Measurements from ENCODE around the gene GNAS. TPM values are rescaled to one million over a fixed set of nuclear protein-coding genes. Genes with fewer than 3 reads are reported as not detected.
"Not testable (repeated sequence)": the region's sequence is repeated elsewhere in the genome, so short reads cannot be mapped to it uniquely, and the experiment has no call there.

GNAS gene
- total RNA-seq, 1 donor from 2014 or later, result 663 TPM

DNA sequence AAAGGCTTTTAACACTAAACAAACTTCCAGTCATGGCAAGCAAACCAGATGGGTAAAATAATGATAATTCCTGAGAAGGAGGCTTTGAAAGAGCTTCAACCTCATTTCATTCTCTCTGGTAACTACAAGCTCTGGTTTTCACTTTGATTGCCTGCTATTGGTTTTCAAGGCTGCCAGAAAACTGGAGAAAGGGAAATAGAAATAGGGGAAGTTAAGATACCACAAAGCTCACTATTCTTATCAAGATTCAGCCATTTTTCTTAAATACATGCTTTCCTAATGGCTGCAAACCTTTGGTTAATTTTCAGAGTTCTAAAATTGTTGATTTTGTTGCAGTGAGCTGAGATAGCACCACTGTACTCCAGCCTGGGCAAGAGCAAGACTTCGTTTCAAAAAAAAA lies 86.0 kb downstream of the GNAS start:
- H3K27me3 ChIP-seq, result no peaks in the 10 kb centered on the region
- no peaks in the 10 kb centered on the region for H3K4me1 ChIP-seq
- intact Hi-C loops (cut with DNase I), result no loop called here
- TF ChIP-seq, protein P1, sequence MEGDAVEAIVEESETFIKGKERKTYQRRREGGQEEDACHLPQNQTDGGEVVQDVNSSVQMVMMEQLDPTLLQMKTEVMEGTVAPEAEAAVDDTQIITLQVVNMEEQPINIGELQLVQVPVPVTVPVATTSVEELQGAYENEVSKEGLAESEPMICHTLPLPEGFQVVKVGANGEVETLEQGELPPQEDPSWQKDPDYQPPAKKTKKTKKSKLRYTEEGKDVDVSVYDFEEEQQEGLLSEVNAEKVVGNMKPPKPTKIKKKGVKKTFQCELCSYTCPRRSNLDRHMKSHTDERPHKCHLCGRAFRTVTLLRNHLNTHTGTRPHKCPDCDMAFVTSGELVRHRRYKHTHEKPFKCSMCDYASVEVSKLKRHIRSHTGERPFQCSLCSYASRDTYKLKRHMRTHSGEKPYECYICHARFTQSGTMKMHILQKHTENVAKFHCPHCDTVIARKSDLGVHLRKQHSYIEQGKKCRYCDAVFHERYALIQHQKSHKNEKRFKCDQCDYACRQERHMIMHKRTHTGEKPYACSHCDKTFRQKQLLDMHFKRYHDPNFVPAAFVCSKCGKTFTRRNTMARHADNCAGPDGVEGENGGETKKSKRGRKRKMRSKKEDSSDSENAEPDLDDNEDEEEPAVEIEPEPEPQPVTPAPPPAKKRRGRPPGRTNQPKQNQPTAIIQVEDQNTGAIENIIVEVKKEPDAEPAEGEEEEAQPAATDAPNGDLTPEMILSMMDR (IDR thresholded peaks at IDR 0.05), result no peak
- no peak overlapping the region for H3K4me3 ChIP-seq
- H3K9me3 ChIP-seq, result no peaks in the 10 kb centered on the region
- no peaks in the 10 kb centered on the region for H3K36me3 ChIP-seq
- H3K27ac ChIP-seq, result no peak overlapping the region
- DNase-seq (ENCODE audit: low spot score in 2 of 2), result no peak

DNA sequence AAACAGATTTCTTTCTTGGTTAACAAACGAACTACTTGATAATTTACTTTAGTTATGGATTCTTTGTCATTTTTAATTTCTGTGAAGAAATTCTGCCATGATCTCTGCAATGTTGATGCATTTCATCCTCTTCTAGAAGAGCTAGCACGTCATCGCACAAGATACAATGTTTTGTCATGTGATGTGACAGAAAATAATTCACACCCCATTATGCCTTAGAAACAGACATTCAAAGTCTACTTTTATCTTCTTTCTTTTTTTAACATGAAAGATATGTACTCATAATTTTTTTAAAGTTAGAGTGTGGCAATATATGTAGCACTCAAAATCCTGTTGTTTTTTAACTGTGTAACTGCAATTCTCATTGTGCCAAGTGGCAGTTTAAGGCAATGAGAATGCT lies 89.0 kb downstream of the GNAS start:
- Histone ChIP-seq H3K4me3 (no peak overlapping the region), H3K36me3 (no peaks in the 10 kb centered on the region), H3K27ac (no peak overlapping the region), H3K4me1 (no peaks in the 10 kb centered on the region), H3K9me3 (no peaks in the 10 kb centered on the region), H3K27me3 (no peaks in the 10 kb centered on the region)
- intact Hi-C loops (cut with DNase I), result no loop called here
- no peak for DNase-seq (ENCODE audit: low spot score in 2 of 2)
- TF ChIP-seq, protein P1 (IDR thresholded peaks at IDR 0.05), result no peak

DNA sequence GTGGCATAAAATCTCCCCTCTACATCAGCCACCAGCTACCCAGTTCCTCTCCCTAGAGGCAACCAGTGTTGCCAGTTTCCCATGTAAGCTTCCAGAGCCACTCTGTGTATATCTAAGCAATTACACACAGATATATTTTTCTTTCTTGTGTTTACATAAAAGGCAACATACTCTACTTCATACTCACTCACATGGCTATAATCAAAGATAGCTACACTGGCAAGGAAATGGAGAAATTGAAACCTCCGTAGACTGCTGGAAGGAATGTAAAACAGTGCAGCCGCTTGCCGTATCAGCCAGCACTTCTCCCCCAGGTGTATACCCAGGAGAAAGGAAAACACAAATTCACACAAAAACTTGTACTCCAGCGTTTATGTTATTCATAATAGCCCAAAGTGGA lies 90.0 kb downstream of the GNAS start:
- Histone ChIP-seq H3K27ac (no peak overlapping the region), H3K36me3 (no peaks in the 10 kb centered on the region), H3K4me3 (no peak overlapping the region), H3K9me3 (no peaks in the 10 kb centered on the region), H3K27me3 (no peaks in the 10 kb centered on the region), H3K4me1 (no peaks in the 10 kb centered on the region)
- TF ChIP-seq, protein P1 (IDR thresholded peaks at IDR 0.05), result no peak
- intact Hi-C loops (cut with DNase I), result no loop called here
- DNase-seq (ENCODE audit: low spot score in 2 of 2), result no peak

DNA sequence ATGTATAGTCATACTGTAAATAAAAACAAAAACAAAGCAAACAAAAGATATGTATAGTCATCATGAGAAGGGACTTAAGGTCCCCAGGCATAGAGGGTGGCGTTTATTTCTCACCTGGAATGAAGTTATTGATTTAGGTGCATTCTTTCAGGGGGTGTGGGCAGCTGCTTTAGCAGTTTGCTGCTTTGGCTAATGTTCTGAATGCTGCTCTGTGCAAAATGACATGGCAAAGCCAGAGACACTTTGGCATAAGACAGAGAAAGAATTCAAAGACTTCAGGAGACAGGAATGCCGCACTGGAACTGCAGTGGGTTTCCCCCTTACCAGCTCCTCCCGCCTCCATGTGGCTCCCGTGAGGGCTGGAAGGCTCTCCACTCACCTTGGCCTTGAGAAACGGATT lies 92.1 kb downstream of the GNAS start:
- DNase-seq (ENCODE audit: low spot score in 2 of 2), result no peak
- intact Hi-C loops (cut with DNase I), result no loop called here
- TF ChIP-seq, protein P1 (IDR thresholded peaks at IDR 0.05), result no peak

DNA sequence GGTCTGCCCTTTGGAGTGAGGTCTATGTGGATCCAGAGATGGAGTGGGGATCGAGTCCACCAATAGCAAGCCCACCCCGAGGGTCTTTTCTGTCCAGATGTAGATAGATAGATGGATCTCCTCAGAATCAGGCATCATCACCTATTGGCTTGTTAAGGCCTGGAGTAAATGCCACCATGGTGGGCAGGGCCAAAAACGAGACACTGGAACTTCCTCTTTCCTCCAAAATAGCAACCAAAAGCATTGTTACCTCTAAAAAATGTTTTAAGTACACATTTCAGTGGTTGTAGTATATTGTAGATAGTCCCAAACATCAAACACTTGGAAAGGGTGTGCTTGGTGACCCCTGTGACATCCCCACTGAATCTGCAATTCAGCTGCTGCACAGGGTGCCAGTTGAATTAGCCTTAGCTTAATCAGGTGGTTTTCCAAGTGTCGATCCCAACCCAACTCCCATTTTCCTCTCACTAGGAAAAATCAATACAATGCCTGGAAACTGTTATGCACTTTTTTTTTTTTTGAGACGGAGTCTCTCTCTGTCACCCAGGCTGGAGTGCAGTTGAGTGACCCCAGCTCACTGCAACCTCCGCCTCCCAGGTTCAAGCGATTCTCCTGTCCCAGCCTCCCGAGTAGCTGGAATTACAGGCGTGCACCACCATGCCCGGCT lies 93.6 kb downstream of the GNAS start:
- Histone ChIP-seq H3K4me1 (no peaks in the 10 kb centered on the region), H3K36me3 (no peaks in the 10 kb centered on the region), H3K27me3 (no peaks in the 10 kb centered on the region), H3K27ac (no peak overlapping the region), H3K4me3 (no peak overlapping the region), H3K9me3 (no peaks in the 10 kb centered on the region)
- intact Hi-C loops (cut with DNase I), result no loop called here
- DNase-seq (ENCODE audit: low spot score in 2 of 2), result no peak
- TF ChIP-seq, protein P1 (IDR thresholded peaks at IDR 0.05), result no peak

More for the DNA sequence above, 92.1 kb downstream of the GNAS start:
- Histone ChIP-seq H3K27me3 (no peaks in the 10 kb centered on the region), H3K4me3 (no peak overlapping the region), H3K27ac (no peak overlapping the region), H3K9me3 (no peaks in the 10 kb centered on the region), H3K4me1 (no peaks in the 10 kb centered on the region), H3K36me3 (no peaks in the 10 kb centered on the region)

DNA sequence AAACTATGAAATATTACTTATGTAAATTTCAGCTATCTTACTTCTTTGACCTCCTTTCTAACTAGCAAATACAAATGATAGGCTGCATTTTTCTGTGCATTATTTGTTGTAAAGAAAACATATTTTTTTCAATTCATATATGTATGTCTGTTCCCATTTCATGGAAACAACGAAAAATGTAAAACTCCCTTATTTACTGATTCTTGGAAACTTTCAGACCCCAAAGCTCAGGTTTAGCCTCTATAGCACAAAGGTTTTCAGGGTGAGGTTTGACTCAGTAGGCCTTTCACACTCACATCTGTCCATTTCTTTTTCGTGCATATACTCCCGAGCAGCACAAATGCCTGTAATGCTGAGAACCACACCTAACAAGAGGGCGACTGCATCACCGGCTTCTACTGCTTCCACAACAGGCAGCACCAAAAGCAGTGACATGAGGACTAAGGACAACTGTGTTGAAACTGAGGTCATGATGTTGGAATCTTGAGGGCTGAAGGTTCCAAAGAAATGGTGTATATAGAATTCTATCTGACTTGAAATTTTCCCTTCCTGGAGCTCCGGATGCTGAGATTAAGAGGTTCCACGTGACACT lies 95.4 kb downstream of the GNAS start:
- H3K27ac ChIP-seq, result not testable (repeated sequence)

More for the DNA sequence above, 95.4 kb downstream of the GNAS start:
- H3K4me1 ChIP-seq; intact Hi-C loops (cut with DNase I); H3K27me3 ChIP-seq; H3K9me3 ChIP-seq; DNase-seq (ENCODE audit: low spot score in 2 of 2); H3K36me3 ChIP-seq; H3K4me3 ChIP-seq: not testable (repeated sequence)

All from ascending aorta (tissue), 2 donors.